Sigmoid colon (tissue), 4 donors: ENCODE data around the gene STK39.

Experiments used
- CTCF ChIP-seq, 4 experiments: fragments of 450-650 bp in 3 of 4; fragments of 200-600 bp in 1 of 4; IDR thresholded peaks; one replicate each; pipeline ENCODE4 v1.5.1; 2016 to 2019; ENCODE audit warnings: antibody characterized with exemption in 4 of 4, mild to moderate bottlenecking in 3 of 4, moderate library complexity in 2 of 4
- EP300 ChIP-seq, 4 donors: sonication (generic); formaldehyde crosslinking; IDR thresholded peaks; one replicate each; pipeline ENCODE4 v1.6.1; 2017; ENCODE audit warnings: antibody characterized with exemption in 4 of 4
- POLR2A ChIP-seq, 2 donors: fragments of 450-650 bp; IDR thresholded peaks; one replicate each; pipeline ENCODE4 v1.6.1; 2016; ENCODE audit warnings: antibody characterized with exemption in 2 of 2, mild to moderate bottlenecking in 2 of 2, moderate library complexity in 2 of 2
- POLR2AphosphoS5 ChIP-seq, 4 donors: sonication (generic); formaldehyde crosslinking; IDR thresholded peaks; one replicate each; pipeline ENCODE4 v1.6.1; 2017; ENCODE audit warnings: antibody characterized with exemption in 4 of 4

- TF ChIP-seq CTCF (IDR thresholded peaks at IDR 0.05): no peak
- TF ChIP-seq POLR2A (IDR thresholded peaks at IDR 0.05): no peak
- TF ChIP-seq POLR2AphosphoS5 (IDR thresholded peaks at IDR 0.05): no peak
- no peak for TF ChIP-seq EP300 (IDR thresholded peaks at IDR 0.05)
These were observed 161.5 kb downstream of the STK39 start for GRCh38 chr2:168085801-168086361.
